Fibroblast of pulmonary artery (primary cell): ENCODE data around the gene SLA2.
"Not testable (repeated sequence)": the region's sequence is repeated elsewhere in the genome, so short reads cannot be mapped to it uniquely, and the experiment has no call there.

Experiments
- DNase-seq: peaks from one replicate; pipeline ENCODE4 v3.0.0-alpha.2; 2010; ENCODE audit warnings: low read depth
- H3K4me3 ChIP-seq: replicated peaks from 2 replicates; pipeline ENCODE4 v1.5.1; 2011; ENCODE audit warnings: low read depth, mild to moderate bottlenecking, control low read depth, low read length, moderate library complexity
- CTCF ChIP-seq: IDR thresholded peaks from 2 replicates; pipeline ENCODE4 v1.5.1; 2011; ENCODE audit warnings: mild to moderate bottlenecking, control low read depth, low read length, inconsistent platforms; ENCODE audit errors: missing control alignments

Gene SLA2

DNA sequence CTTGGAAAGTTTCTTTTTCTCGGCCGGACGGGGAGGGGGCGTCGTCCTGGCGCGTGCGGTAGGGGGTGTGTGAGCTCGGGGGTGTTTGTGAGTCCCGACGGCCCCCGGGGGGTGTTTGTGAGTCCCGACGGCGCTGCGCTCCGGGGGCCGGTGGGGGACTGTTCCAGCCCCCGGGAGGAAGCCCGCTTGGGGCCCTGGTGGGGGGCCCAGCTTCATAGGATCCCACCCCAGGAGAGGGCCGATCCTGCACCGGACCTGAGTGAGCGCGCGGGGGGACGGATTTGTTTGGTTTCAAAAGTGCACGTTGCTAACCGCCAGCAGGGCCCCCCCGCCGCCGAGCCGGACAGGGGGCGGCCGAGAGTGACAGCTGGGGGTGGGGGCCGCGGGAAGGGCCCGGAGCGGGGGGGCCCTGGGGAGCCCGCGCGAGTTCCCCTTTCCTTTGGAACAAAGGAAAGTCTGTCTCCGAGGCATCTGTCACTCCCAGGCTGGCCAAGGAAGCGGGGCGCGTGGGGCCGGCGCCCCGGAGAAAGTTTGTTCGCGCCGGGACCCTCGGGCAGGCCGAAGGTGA, 72.1 kb downstream of the SLA2 start:
- DNase-seq = no peak
- peak overlapping the region; percentile 73 for H3K4me3 ChIP-seq

DNA sequence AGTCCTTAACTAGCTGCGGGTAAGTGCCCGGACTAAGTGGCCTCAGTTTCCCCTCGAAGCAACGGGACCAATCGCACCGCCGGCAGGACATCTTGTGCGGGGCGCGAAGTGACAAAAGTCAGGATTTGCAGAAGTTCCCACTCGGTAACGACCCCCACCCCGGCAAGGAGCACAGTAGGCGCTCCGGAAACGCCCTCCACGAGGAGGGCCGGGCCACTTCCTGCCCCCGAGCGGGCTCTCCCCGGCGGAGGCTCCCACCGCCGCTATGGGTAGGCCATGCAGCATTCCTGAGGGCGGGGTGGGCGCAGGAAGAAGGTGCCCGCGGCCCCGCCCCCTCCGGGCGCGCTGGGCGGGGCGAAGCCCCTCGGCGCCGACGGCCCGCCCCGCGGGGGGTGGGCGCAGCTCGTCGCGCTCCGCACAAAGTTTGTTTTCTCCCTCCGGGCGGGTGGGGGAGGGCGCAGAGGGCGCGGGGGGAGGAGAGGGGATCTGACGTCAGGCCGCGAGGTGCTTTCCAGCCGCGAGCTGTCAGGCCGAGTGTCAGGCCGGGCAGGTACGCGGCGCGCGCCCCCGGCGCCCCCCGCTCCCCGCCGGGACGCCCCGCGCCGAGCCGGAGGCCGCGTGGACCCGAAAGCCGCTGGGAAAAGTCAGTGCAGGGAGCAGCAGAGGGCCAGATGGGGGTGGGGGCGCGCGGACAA, 72.7 kb downstream of the SLA2 start, which contains the start of gene TGIF2:
Gene TGIF2 (plus strand): TSS at position 495 of the 695 bp plus-strand sequence. CDS start 5,178 bp downstream, outside the sequence.
- peak; percentile 80 for DNase-seq
- peak within 1 kb of the TSS; percentile 73 for H3K4me3 ChIP-seq
- no peak for TF ChIP-seq CTCF

More for the DNA sequence above, 72.1 kb downstream of the SLA2 start:
- TF ChIP-seq CTCF = no peak

- peak overlapping the region; percentile 35 for H3K4me3 ChIP-seq
- no peak for DNase-seq
- TF ChIP-seq CTCF = no peak
These were observed 73.3 kb downstream of the SLA2 start for GRCh38 chr20:36572701-36573102.

DNA sequence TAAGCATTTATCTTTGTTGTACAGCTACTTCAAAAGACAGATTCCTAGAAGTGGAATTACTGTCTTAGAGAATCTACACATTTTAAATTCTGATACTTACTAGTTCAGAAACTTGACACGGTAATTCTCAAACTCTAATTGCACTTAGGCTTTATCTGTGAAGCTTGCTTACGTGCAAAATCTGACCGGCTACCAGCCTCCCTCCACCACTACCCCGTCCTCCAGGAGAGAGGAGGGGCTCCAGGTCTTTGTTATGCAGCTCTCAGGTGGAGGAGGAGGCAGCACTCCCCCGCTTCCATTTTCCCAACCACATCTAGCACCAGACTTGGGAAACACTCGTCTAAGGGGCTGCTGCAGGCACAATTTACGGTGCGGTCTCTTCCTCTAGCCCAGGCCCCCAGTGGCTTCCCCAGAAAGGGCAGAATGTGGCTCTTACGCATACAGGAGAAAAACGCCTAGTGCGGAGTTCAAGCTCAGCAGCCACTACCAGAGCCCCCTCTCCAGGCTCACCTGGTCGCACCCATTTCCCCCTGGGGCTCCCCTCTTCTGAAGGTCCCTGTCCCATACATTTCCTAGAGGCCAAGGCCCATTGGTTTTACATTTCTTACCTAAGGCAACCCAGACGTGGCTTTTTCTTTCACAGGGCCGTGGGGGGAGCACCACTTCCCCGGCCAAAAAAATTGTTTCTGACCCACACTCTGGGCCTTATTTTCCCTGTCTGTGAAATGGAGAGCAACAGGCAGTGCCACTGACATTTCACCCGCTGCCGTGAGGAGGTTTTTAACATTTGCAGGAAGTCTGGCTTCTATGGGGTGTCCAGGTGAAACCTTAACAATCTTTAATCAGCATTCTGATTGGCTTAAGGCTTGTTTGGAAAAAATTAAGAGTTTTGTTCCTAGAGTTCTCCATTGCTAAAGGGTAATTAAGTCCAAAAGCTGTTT, 74.2 kb downstream of the SLA2 start:
- H3K4me3 ChIP-seq = no peak overlapping the region
- TF ChIP-seq CTCF = no peak
- DNase-seq = no peak

DNA sequence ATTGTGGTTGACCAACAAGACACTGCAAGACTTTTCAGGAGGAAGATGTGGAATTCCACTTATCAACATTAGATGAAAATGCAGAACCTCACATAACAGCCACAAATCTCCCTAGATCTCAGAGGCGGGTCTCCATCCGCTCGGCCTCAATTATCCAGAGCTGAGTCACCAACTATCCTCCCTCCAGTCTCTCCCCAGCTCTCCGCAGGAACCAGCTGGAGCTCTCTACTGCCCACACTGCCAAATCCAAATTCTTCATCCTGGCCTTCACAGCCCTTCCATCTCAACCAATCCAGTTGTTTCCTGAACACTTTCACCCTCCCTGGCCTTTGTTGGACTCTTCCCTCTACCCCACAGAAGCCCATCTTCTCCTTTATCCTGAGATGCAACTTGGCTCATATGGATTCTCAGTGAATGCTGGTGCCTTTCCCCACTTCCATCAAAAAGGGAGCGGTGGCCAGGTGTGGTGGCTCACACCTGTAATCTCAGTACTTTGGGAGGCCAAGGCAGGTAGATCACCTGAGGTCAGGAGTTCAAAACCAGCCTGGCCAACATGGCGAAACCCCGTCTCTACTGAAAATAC, 76.1 kb downstream of the SLA2 start:
- peak; percentile 2 for TF ChIP-seq CTCF
- H3K4me3 ChIP-seq = no peak overlapping the region
- DNase-seq = peak; percentile 66

DNA sequence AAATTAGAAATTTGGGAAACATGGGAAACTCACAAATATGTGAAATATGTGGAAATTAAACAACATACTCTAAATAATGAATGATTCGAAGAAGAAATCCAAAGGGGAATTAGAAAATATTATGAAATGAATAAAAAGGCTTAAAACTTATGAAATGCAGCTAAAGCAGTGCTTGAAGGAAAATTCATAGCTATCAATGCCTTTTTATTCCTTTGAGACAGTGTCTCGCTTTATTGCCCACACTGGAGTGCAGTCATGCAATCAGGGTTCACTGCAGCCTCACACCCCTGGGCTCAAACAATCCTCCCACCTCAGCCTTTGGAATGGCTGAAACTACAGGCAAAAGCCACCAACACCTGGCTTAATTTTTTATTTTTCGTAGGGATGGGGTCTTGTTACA, 80.5 kb downstream of the SLA2 start:
- no peak for DNase-seq
- no peak overlapping the region for H3K4me3 ChIP-seq
- no peak for TF ChIP-seq CTCF

- not testable (repeated sequence) for DNase-seq, H3K4me3 ChIP-seq
These were observed 81.3 kb downstream of the SLA2 start for GRCh38 chr20:36564726-36565121.

DNA sequence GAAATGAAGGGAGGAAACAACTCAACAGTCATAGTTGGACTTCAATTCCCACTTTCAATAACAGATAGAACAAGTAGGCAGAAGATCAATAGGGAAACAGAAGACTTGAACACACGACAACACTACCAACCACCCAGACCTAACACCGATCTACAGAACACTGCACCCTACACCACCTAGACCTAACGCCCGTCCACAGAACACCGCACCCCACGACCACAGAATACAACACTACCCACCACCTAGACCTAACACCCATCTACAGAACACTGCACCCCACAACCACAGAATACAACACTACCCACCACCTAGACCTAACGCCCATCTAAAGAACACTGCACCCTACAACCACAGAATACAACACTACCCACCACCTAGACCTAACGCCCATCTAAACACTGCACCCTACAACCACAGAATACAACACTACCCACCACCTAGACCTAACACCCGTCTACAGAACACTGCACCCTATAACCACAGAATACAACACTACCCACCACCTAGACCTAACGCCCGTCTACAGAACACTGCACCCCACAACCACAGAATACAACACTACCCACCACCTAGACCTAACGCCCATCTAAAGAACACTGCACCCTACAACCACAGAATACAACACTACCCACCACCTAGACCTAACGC, 81.8 kb downstream of the SLA2 start:
- H3K4me3 ChIP-seq, DNase-seq: not testable (repeated sequence)
